Vagina (tissue), 2 donors: ENCODE measurements around the gene CBX6.

Source experiments
- POLR2A ChIP-seq, 2 donors: fragments of 450-650 bp; IDR thresholded peaks; one replicate each; pipeline ENCODE4 v1.6.1; 2017; ENCODE audit warnings: antibody characterized with exemption in 2 of 2, mild to moderate bottlenecking in 2 of 2, moderate library complexity in 2 of 2
- POLR2AphosphoS5 ChIP-seq, 2 donors: sonication (generic); formaldehyde crosslinking; IDR thresholded peaks; one replicate each; pipeline ENCODE4 v1.9.0; 2017; ENCODE audit warnings: antibody characterized with exemption in 2 of 2, mild to moderate bottlenecking in 2 of 2, low read depth in 1 of 2; ENCODE audit not compliant: insufficient read depth in 1 of 2

DNA sequence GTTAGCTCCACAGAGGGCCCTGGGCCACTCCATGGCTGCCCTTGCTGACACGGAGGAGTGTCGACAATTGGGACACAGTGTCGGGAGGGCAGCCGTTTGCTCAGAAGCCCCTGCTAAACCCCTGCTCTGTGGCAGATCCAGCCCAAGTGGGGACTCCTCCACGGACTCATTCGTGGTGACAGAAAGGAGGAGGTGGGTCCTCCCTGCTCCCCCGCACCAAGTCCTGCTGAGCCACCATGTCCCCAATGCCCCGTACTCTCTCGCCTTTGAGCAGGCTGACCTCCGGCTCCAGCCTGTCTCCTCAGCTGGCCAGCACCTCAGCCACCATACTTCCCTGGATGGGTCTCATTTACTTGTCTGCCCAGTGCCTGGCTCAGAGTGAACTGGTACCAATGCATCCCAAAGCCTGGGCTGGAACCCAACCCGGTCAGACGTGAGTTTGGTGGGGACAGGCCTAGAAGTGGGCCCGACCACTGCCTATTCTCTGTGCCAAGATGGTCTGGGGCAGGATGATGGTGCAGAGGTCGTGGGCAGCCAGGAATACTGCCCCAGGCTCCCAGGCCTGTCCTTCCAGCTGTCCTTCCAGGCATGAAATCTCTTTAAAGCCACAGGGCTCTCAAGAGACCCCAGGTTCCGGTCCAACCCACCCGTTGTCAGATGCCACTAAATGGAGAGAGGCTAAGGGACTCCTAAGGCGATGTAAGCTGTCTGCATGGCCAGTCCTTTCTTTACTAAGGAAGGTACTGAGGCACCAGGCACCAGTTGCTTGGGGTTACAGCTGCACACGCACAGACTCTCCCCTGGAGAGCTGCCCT is 4.3 kb downstream of the CBX6 start:
- TF ChIP-seq POLR2A (IDR thresholded peaks at IDR 0.05), result no peak
- TF ChIP-seq POLR2AphosphoS5 (IDR thresholded peaks at IDR 0.05; ENCODE audit: insufficient read depth in 1 of 2, low read depth in 1 of 2), result no peak
